Prostate gland (tissue), 2 donors: ENCODE results near the gene FAM222B. TPM values are rescaled to one million over a fixed set of nuclear protein-coding genes. Genes with fewer than 3 reads are reported as not detected.

ENCODE experiments used
- DNase-seq: peaks from one replicate; pipeline ENCODE4 v3.0.0-alpha.2; 2019; ENCODE audit warnings: low spot score
- H3K27ac ChIP-seq, 2 donors: fragments of 200-600 bp; sonication (generic); 2 replicates each; pipeline ENCODE4 v1.5.1; 2017 to 2019
- H3K27me3 ChIP-seq: fragments of 200-600 bp; sonication (generic); replicated peaks from 2 replicates; pipeline ENCODE4 v1.5.1; 2019; ENCODE audit not compliant: insufficient read depth
- H3K36me3 ChIP-seq, 2 donors: fragments of 200-600 bp; sonication (generic); 1 replicate in 1 of 2; 2 replicates in 1 of 2; pipeline versions ENCODE4 v1.5.1 to v1.8.1; 2017 to 2019
- H3K4me1 ChIP-seq: fragments of 200-600 bp; sonication (generic); replicated peaks from 2 replicates; pipeline ENCODE4 v1.5.1; 2019
- H3K4me3 ChIP-seq, 2 donors: fragments of 200-600 bp; sonication (generic); 2 replicates each; pipeline ENCODE4 v1.5.1; 2017 to 2019
- H3K9me3 ChIP-seq: fragments of 200-600 bp; sonication (generic); 2 replicates; pipeline ENCODE4 v1.5.1; 2017
- CTCF ChIP-seq, 4 experiments: fragments of 200-600 bp in 2 of 4; fragments of 450-650 bp in 2 of 4; sonication (generic) in 2 of 4; IDR thresholded peaks; 1 replicate in 3 of 4; 2 replicates in 1 of 4; pipeline ENCODE4 v1.5.1; 2016 to 2019; ENCODE audit warnings: antibody characterized with exemption in 4 of 4, mild to moderate bottlenecking in 2 of 4, moderate library complexity in 2 of 4
- POLR2A ChIP-seq: fragments of 450-650 bp; IDR thresholded peaks from one replicate; pipeline ENCODE4 v1.6.1; 2016; ENCODE audit warnings: antibody characterized with exemption, mild to moderate bottlenecking
- POLR2AphosphoS5 ChIP-seq: sonication (generic); formaldehyde crosslinking; IDR thresholded peaks from one replicate; pipeline ENCODE4 v1.6.1; 2017; ENCODE audit warnings: antibody characterized with exemption
- WGBS: methylation state at CpG from one replicate; pipeline ENCODE4 v1.1.5; 2018; 5-methylcytosine and 5-hydroxymethylcytosine counted together
- intact Hi-C: fragments of 100-400 bp; cut with DNase I; formaldehyde crosslinking; loops from one replicate; pipeline ENCODE4 v1.14.2; 2022
- total RNA-seq, 2 donors: library from RNA; depleted of rRNA; stranded (reverse); fragments of >200 nt; gene quantifications; one replicate each; pipeline ENCODE4 v1.1.0, GENCODE V29; 2016

Gene FAM222B
- total RNA-seq, 2 donors from 2014 or later: 14.9 to 48.9 TPM

DNA sequence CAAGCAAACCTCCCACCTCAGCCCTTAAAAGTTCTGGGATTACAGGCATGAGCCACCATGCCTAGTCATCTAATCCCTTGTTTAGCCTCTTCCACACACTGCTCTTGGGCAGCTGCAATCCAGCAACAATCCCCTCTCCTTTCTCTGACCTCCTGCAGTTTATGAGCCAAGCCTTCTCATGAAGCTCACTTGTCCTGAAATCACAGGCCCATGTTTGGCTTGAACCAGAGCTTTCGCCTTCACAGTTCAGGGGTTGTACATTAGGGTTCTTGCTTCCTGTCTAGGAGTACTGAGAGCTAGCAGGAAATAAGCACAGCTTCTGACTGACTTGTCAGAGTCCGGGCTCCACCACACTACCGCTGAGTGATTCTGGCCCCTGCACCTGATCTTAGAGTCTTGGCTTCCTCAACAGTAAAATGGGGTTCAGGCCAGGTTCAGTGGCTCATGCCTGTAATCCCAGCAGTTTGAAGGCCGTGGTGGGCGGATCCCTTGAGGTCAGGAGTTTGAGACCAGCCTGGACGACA is 28.5 kb upstream of the FAM222B start:
- no peak for DNase-seq
- no peaks in the 10 kb centered on the region for H3K27me3 ChIP-seq
- H3K27ac ChIP-seq: no peak overlapping the region
- TF ChIP-seq POLR2A (no peak), CTCF (IDR thresholded peaks at IDR 0.05) (no peak), POLR2AphosphoS5 (no peak)
- no peaks in the 10 kb centered on the region for H3K4me1 ChIP-seq
- intact Hi-C loops: no loop called here
- no peak overlapping the region for H3K4me3 ChIP-seq
- H3K9me3 ChIP-seq: no peaks in the 10 kb centered on the region
- 80% methylated on average over 6 of the region's 6 CpGs for WGBS
- H3K36me3 ChIP-seq: no peaks in the 10 kb centered on the region

GRCh38 chr17:28867276-28867675 is 24.7 kb upstream of the FAM222B start:
- H3K36me3 ChIP-seq: no peaks in the 10 kb centered on the region
- H3K9me3 ChIP-seq: no peaks in the 10 kb centered on the region
- intact Hi-C loops: no loop called here
- H3K4me1 ChIP-seq: no peaks in the 10 kb centered on the region
- no peak for TF ChIP-seq POLR2AphosphoS5
- no peak for TF ChIP-seq POLR2A
- no peak for TF ChIP-seq CTCF (IDR thresholded peaks at IDR 0.05)
- DNase-seq: no peak
- no peak overlapping the region for H3K4me3 ChIP-seq
- 92% methylated on average over 7 of the region's 7 CpGs for WGBS
- no peaks in the 10 kb centered on the region for H3K27me3 ChIP-seq
- no peak overlapping the region for H3K27ac ChIP-seq

GRCh38 chr17:28865946-28866752 is 23.6 kb upstream of the FAM222B start:
- Histone ChIP-seq H3K9me3 (no peaks in the 10 kb centered on the region), H3K4me3 (no peak overlapping the region), H3K27me3 (no peaks in the 10 kb centered on the region), H3K4me1 (no peaks in the 10 kb centered on the region), H3K36me3 (no peaks in the 10 kb centered on the region), H3K27ac (no peak overlapping the region)
- TF ChIP-seq POLR2A: no peak
- no peak for TF ChIP-seq CTCF (IDR thresholded peaks at IDR 0.05)
- TF ChIP-seq POLR2AphosphoS5: no peak
- WGBS: 83% methylated on average over 13 of the region's 13 CpGs
- no peak for DNase-seq
- intact Hi-C loops: no loop called here

DNA sequence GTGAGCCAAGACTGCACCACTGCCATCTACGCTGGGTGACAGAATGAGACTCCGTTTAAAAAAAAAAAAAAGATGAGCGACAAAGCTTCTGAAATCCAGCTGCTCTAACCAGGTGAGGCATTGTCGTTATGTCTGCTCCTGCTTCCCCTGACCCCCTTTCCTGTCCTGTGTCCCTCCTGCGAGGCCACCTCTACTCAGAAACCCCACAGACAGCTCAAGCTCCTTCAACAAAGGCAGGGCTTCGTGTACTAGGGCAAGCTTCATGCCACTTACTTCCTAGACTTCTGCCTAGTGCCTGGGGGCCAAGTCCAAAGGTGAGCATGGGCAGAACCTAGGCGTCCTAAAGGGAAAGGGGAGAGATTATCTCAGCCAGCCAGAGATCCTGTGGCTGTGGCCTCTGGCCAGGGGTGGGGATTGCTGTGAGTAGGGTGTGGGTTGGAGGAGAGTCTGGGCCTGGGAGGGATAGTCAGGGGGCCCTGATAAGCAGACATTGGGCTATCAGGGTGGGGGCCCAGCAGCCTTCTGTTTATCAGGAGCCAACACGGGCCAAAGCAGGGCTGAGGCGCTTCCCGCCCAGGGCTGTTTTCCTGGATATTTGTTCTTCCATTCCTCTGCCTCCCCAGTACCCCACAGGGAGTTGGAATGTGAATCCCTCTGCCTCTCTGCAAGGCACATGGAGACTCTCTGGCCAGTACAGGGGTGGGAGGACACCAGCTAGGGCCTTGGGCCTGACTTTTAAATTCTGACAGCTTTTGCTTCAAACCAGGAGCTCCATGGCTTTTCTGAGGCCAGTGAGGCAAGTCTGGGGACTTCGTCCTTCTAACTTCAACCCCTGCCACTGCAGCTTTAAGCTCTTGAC is 22.6 kb upstream of the FAM222B start:
- TF ChIP-seq POLR2A: no peak
- no peak for TF ChIP-seq CTCF (IDR thresholded peaks at IDR 0.05)
- TF ChIP-seq POLR2AphosphoS5: no peak
- peaks cover 0 to 3% of the 10 kb centered on the region in 2 donors for H3K36me3 ChIP-seq
- H3K27ac ChIP-seq: no peak overlapping the region
- no peak for DNase-seq
- intact Hi-C loops: no loop called here
- H3K4me1 ChIP-seq: no peaks in the 10 kb centered on the region
- H3K4me3 ChIP-seq: no peak overlapping the region
- H3K9me3 ChIP-seq: no peaks in the 10 kb centered on the region
- WGBS: 86% methylated on average over 11 of the region's 11 CpGs
- H3K27me3 ChIP-seq: no peaks in the 10 kb centered on the region
